H9 (cell line): ENCODE data around the gene KRT77. TPM values are rescaled to one million over a fixed set of nuclear protein-coding genes. Genes with fewer than 3 reads are reported as not detected.

Experiments
- DNase-seq: peaks from one replicate; pipeline ENCODE4 v3.0.0-alpha.2; 2017
- H2AFZ ChIP-seq: one replicate; pipeline ENCODE4 v1.6.1; 2013; ENCODE audit warnings: mild to moderate bottlenecking, low read length, control low read depth, moderate library complexity
- H2AK5ac ChIP-seq: 2 replicates; pipeline ENCODE4 v1.6.1; 2013; ENCODE audit warnings: low read length, control low read depth, mixed read lengths; ENCODE audit not compliant: insufficient read length
- H2BK120ac ChIP-seq: one replicate; pipeline ENCODE4 v1.6.1; 2013; ENCODE audit warnings: low read depth, mild to moderate bottlenecking, low read length, control low read depth, inconsistent platforms; ENCODE audit not compliant: poor library complexity, severe bottlenecking
- H2BK12ac ChIP-seq: 2 replicates; pipeline ENCODE4 v1.6.1; 2013; ENCODE audit warnings: low read length, control low read depth, mixed read lengths, low read depth; ENCODE audit not compliant: insufficient read length
- H2BK15ac ChIP-seq: 2 replicates; pipeline ENCODE4 v1.6.1; 2013; ENCODE audit warnings: low read depth, low read length, control low read depth
- H2BK20ac ChIP-seq: one replicate; pipeline ENCODE4 v1.6.1; 2013; ENCODE audit warnings: low read depth, mild to moderate bottlenecking, low read length, control low read depth, inconsistent platforms; ENCODE audit not compliant: poor library complexity, severe bottlenecking
- H2BK5ac ChIP-seq: 2 replicates; pipeline ENCODE4 v1.6.1; 2013; ENCODE audit warnings: low read length, control low read depth, mixed read lengths; ENCODE audit not compliant: insufficient read length
- H3K14ac ChIP-seq: 2 replicates; pipeline ENCODE4 v1.6.1; 2013; ENCODE audit warnings: low read length, control low read depth; ENCODE audit not compliant: insufficient read depth
- H3K18ac ChIP-seq: 2 replicates; pipeline ENCODE4 v1.6.1; 2013; ENCODE audit warnings: low read depth, mild to moderate bottlenecking, mixed read lengths, low read length, control low read depth; ENCODE audit not compliant: insufficient read length
- H3K23ac ChIP-seq: 2 replicates; pipeline ENCODE4 v1.6.1; 2013; ENCODE audit warnings: low read length, control low read depth, mixed read lengths, low read depth; ENCODE audit not compliant: insufficient read length
- H3K23me2 ChIP-seq: 2 replicates; pipeline ENCODE4 v1.6.1; 2013; ENCODE audit warnings: low read depth, mild to moderate bottlenecking, mixed read lengths, low read length, control low read depth; ENCODE audit not compliant: insufficient read length, poor library complexity, severe bottlenecking
- H3K27ac ChIP-seq: 2 replicates; pipeline ENCODE4 v1.5.1; 2013; ENCODE audit warnings: low read length, control low read depth, mixed read lengths, low read depth; ENCODE audit not compliant: insufficient read length
- H3K27me3 ChIP-seq: 2 replicates; pipeline ENCODE4 v1.6.1; 2013; ENCODE audit warnings: low read length, control low read depth, inconsistent platforms; ENCODE audit not compliant: insufficient read depth
- H3K4ac ChIP-seq: 2 replicates; pipeline ENCODE4 v1.6.1; 2013; ENCODE audit warnings: low read depth, mild to moderate bottlenecking, control low read depth, inconsistent platforms, low read length, moderate library complexity
- H3K4me1 ChIP-seq: 2 replicates; pipeline ENCODE4 v1.6.1; 2013; ENCODE audit warnings: low read length, control low read depth, inconsistent platforms; ENCODE audit not compliant: insufficient read depth
- H3K4me2 ChIP-seq: 2 replicates; pipeline ENCODE4 v1.6.1; 2013; ENCODE audit warnings: low read length, control low read depth, mixed read lengths; ENCODE audit not compliant: insufficient read length, insufficient read depth
- H3K56ac ChIP-seq: 2 replicates; pipeline ENCODE4 v1.6.1; 2013; ENCODE audit warnings: low read depth, mild to moderate bottlenecking, mixed read lengths, low read length, control low read depth; ENCODE audit not compliant: insufficient read length
- H3K79me1 ChIP-seq: 2 replicates; pipeline ENCODE4 v1.6.1; 2013; ENCODE audit warnings: low read depth, mild to moderate bottlenecking, moderate library complexity, low read length, control low read depth, inconsistent platforms; ENCODE audit not compliant: insufficient read depth, poor library complexity, severe bottlenecking
- H3K79me2 ChIP-seq: 2 replicates; pipeline ENCODE4 v1.6.1; 2013; ENCODE audit warnings: low read length, control low read depth, inconsistent platforms; ENCODE audit not compliant: insufficient read depth
- H3K9ac ChIP-seq: 2 replicates; pipeline ENCODE4 v1.6.1; 2013; ENCODE audit warnings: low read length, control low read depth, mixed read lengths; ENCODE audit not compliant: insufficient read length; ENCODE audit errors: extremely low read depth
- H3K9me3 ChIP-seq: one replicate; pipeline ENCODE4 v1.6.1; 2013; ENCODE audit warnings: low read depth, low read length, inconsistent platforms; ENCODE audit not compliant: control insufficient read depth
- H3T11ph ChIP-seq: one replicate; pipeline ENCODE4 v1.6.1; 2013; ENCODE audit warnings: mild to moderate bottlenecking, low read length, control low read depth, inconsistent platforms
- H4K20me1 ChIP-seq: one replicate; pipeline ENCODE4 v1.6.1; 2013; ENCODE audit not compliant: control insufficient read depth, insufficient read length, insufficient read depth
- H4K5ac ChIP-seq: 2 replicates; pipeline ENCODE4 v1.6.1; 2013; ENCODE audit warnings: low read depth, mild to moderate bottlenecking, mixed read lengths, low read length, control low read depth; ENCODE audit not compliant: insufficient read length
- H4K8ac ChIP-seq: replicated peaks from 2 replicates; pipeline ENCODE4 v1.6.1; 2013; ENCODE audit warnings: low read length, control low read depth, mixed read lengths, low read depth; ENCODE audit not compliant: insufficient read length
- H4K91ac ChIP-seq: 2 replicates; pipeline ENCODE4 v1.6.1; 2013; ENCODE audit warnings: low read depth, mild to moderate bottlenecking, moderate library complexity, mixed read lengths, low read length, control low read depth; ENCODE audit not compliant: insufficient read length
- H3K27ac Mint-ChIP-seq, 3 experiments: 2 replicates in 2 of 3; 3 replicates in 1 of 3; pipeline ENCODE4 v1.8.0; 2020 to 2021; ENCODE audit warnings: mixed read lengths in 3 of 3, mild to moderate bottlenecking in 1 of 3, moderate library complexity in 1 of 3
- H3K27me3 Mint-ChIP-seq: 2 replicates; pipeline ENCODE4 v1.8.0; 2021; ENCODE audit warnings: low read depth, mild to moderate bottlenecking, moderate library complexity, mixed read lengths
- H3K36me3 Mint-ChIP-seq, 3 experiments: 2 replicates in 2 of 3; 3 replicates in 1 of 3; pipeline ENCODE4 v1.8.0; 2020 to 2021; ENCODE audit warnings: low read depth in 3 of 3, mixed read lengths in 3 of 3; ENCODE audit not compliant: insufficient read depth in 1 of 3
- H3K4me1 Mint-ChIP-seq, 2 experiments: 2 replicates each; pipeline ENCODE4 v1.8.0; 2020; ENCODE audit warnings: mixed read lengths in 2 of 2
- H3K4me3 Mint-ChIP-seq, 2 experiments: 2 replicates in 1 of 2; 3 replicates in 1 of 2; pipeline ENCODE4 v1.8.0; 2020 to 2021; ENCODE audit warnings: mild to moderate bottlenecking in 2 of 2, mixed read lengths in 2 of 2, moderate library complexity in 1 of 2
- H3K9me3 Mint-ChIP-seq, 2 experiments: 2 replicates in 1 of 2; 3 replicates in 1 of 2; pipeline ENCODE4 v1.8.0; 2020; ENCODE audit warnings: mild to moderate bottlenecking in 2 of 2, mixed read lengths in 2 of 2, moderate library complexity in 1 of 2
- WGBS: extraction: QIAGEN DNeasy Blood & Tissue Kit; methylation state at CpG from one replicate; pipeline ENCODE4 v1.1.7; 2013; ENCODE audit warnings: missing lambda C conversion rate, low lambda C conversion rate, mixed read lengths; ENCODE audit not compliant: insufficient read length; ENCODE audit errors: extremely low coverage; 5-methylcytosine and 5-hydroxymethylcytosine counted together
- total RNA-seq: library from RNA; stranded (reverse); gene quantifications from 2 replicates; pipeline ENCODE4 v1.2.1, GENCODE V29; 2021
- TF ChIP-seq, protein P1 (sequence below): fragments of 200-600 bp; sonication (generic); conservative IDR thresholded peaks from 3 replicates; pipeline ENCODE4 v1.8.0; 2021; ENCODE audit warnings: antibody characterized with exemption, mild to moderate bottlenecking

KRT77 gene
- total RNA-seq, 1 experiment from 2014 or later: not detected

DNA sequence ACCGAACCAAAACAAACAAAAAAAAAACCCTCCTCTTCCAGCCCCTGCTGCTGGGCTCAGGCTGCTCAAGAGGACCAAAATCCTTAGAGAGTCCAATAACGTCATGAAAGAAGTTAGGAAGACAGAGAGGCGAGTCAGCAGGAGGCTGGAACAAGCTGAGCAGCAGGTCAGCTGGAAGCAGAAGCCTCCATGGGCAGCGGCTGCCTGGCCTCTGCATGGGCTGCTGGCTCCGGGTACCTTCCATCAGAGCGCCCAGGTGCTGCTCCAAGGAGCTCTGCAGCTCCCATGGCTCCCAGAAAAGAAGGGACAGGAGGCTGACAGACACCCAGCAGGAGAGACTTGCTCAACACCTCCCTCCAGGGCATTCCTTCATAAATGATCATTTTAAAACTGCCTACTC, 48.1 kb downstream of the KRT77 start:
- TF ChIP-seq, protein P1, sequence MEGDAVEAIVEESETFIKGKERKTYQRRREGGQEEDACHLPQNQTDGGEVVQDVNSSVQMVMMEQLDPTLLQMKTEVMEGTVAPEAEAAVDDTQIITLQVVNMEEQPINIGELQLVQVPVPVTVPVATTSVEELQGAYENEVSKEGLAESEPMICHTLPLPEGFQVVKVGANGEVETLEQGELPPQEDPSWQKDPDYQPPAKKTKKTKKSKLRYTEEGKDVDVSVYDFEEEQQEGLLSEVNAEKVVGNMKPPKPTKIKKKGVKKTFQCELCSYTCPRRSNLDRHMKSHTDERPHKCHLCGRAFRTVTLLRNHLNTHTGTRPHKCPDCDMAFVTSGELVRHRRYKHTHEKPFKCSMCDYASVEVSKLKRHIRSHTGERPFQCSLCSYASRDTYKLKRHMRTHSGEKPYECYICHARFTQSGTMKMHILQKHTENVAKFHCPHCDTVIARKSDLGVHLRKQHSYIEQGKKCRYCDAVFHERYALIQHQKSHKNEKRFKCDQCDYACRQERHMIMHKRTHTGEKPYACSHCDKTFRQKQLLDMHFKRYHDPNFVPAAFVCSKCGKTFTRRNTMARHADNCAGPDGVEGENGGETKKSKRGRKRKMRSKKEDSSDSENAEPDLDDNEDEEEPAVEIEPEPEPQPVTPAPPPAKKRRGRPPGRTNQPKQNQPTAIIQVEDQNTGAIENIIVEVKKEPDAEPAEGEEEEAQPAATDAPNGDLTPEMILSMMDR: no peak
- H3K9ac ChIP-seq: no peak overlapping the region
- no peaks in the 10 kb centered on the region for H3K79me1 ChIP-seq
- H3K9me3 Mint-ChIP-seq: peaks cover 2 to 9% of the 10 kb centered on the region in 2 experiments; a peak in 2 of 5 replicates
- H3K9me3 ChIP-seq: no peaks in the 10 kb centered on the region
- H3K79me2 ChIP-seq: no peaks in the 10 kb centered on the region
- H3K27me3 Mint-ChIP-seq: peaks cover 25% of the 10 kb centered on the region
- H2BK15ac ChIP-seq: no peak overlapping the region
- no peaks in the 10 kb centered on the region for H3K4me1 ChIP-seq
- no peak for DNase-seq
- no peak overlapping the region for H3K27ac Mint-ChIP-seq
- no peaks in the 10 kb centered on the region for H3K36me3 Mint-ChIP-seq
- no peaks in the 10 kb centered on the region for H3K27me3 ChIP-seq
- no CpG with 5 or more reads among the region's 6 CpGs for WGBS
- H4K8ac ChIP-seq: no peak overlapping the region
- no peak overlapping the region for H2AK5ac ChIP-seq
- H2BK5ac ChIP-seq: no peak overlapping the region
- no peak overlapping the region for H3K18ac ChIP-seq
- H3K23me2 ChIP-seq: no peaks in the 10 kb centered on the region
- no peak overlapping the region for H4K5ac ChIP-seq
- no peak overlapping the region for H3T11ph ChIP-seq
- no peak overlapping the region for H3K14ac ChIP-seq
- no peak overlapping the region for H3K4ac ChIP-seq
- H2BK12ac ChIP-seq: no peak overlapping the region
- H4K20me1 ChIP-seq: peaks cover 2% of the 10 kb centered on the region
- no peak overlapping the region for H3K27ac ChIP-seq
- H3K4me1 Mint-ChIP-seq: peaks cover 0 to 4% of the 10 kb centered on the region in 2 experiments; a peak in 2 of 4 replicates
- H3K56ac ChIP-seq: no peak overlapping the region
- no peak overlapping the region for H4K91ac ChIP-seq
- H3K4me2 ChIP-seq: no peak overlapping the region
- no peak overlapping the region for H2BK20ac ChIP-seq
- H2BK120ac ChIP-seq: no peak overlapping the region
- H3K4me3 Mint-ChIP-seq: no peak overlapping the region
- no peak overlapping the region for H2AFZ ChIP-seq
- H3K23ac ChIP-seq: no peak overlapping the region
